Stimulated activated CD8-positive, alpha-beta memory T cell treated with anti-CD3 and anti-CD28 coated beads, Interleukin-2, amount 100 ng/mL, for 1 hour (primary cell): ENCODE results near the gene PAQR5.
"Not testable (repeated sequence)": the region's sequence is repeated elsewhere in the genome, so short reads cannot be mapped to it uniquely, and the experiment has no call there.

Source experiments
- DNase-seq, 2 donors: peaks; one replicate each; pipeline ENCODE4 v3.0.0-alpha.2; 2020; ENCODE audit warnings: low read depth in 2 of 2

The PAQR5 gene, protein sequence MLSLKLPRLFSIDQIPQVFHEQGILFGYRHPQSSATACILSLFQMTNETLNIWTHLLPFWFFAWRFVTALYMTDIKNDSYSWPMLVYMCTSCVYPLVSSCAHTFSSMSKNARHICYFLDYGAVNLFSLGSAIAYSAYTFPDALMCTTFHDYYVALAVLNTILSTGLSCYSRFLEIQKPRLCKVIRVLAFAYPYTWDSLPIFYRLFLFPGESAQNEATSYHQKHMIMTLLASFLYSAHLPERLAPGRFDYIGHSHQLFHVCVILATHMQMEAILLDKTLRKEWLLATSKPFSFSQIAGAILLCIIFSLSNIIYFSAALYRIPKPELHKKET

DNA sequence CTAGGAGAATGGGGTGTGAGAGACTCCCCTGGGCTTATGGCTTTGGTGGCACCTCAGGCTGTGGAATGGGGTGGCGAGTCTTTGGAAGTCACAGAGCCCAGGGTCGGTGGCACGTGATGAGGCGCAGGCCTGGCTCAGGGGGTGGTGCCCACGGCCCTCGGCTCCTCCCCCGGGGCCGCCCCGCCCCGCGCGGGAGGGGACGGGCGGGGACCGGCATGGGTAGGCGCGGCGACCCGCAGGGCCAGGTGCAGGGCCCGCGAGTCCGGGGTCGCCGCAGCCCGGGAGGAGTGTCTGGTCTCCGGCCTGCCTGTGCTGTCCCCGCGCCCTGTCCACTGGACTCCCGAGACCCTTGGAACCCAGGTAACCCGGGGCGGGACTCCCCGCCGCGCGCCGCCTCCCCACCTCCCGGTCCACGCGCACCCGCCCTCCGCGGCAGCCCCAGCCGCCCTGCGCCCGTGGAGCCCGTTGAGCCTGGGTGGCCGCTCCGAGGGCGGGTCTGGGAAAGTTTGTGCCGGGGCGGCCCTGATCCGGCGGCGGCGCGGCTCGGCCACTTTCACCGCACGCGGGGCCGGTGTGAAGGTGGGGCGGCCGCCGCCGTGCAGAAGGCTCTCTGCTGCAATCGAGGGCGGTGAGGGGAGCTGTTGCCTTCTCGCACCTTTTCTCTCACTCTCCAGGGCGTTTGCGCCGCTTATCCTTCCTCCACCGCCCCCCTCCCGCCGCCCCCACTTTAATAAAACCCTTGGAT is at the start of gene PAQR5:
PAQR5 (plus strand) TSS at position 216 of the 745 bp plus-strand sequence. CDS start 61,169 bp downstream, outside the sequence.
- DNase-seq = no peak

DNA sequence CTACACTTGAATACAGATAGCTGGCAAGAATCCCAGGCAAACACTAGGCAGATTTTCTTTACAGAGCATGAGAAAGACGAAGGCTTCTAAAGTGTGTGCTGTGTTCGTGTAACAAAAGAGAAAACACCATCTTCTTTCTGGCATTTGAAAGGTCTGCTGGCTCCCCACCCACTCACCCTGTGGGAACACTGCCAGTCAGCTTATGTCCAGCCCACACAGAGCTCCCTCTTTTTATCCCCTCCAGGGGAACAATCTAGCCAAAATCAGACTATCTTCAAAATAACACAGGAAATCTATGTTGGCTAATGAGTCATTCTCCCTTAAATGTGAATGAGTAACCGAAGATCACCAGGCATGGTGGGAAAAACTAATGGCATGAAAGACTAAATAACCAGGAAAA is 45.6 kb upstream of the PAQR5 start:
- no peak for DNase-seq

DNA sequence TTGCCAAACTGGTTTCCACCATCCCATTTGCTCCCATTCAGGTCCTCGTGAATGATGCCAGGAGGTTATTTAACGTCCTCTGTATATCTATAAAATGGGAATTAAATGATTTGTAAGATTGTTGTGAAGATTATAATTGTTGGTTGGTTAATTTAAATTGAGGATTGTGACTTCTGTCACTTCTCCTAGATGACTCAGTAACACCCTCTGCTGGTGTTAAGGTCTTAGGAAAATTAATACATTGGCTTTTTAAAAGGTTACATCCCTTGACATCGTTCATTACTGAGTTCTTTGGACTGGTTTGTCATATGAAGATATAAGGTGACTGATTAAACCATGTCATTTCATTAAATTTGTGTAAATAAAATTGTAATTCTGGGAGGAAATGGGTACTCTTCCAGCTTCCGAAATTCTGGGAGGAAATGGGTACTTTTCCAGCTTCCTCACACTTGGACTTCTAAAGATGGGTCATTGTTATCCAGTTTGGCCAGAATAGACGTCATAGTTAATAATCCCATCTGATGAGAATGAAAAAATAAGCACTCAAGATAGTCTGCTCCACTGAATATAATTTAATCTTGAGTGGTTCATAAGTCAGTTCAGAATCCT is 33.3 kb upstream of the PAQR5 start:
- no peak for DNase-seq

DNA sequence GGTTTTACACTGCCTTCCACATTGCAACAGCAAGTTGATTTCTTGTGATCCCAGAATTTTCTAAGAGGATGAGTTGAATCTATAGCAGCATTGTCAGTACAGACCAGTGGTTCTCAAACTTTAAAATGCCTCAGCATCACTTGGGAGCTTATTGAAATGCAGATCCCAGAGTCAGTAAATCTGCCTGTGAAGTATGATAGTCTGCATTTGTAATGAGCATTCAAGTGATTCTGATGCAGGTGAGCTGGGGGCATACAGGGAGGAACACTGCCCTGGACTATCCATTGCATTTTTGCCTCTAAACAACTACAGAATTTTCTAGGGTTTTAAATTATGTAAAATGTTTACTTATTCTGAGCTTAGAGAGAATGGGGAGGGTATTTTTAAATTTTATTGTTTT is 27.5 kb upstream of the PAQR5 start:
- no peak for DNase-seq

DNA sequence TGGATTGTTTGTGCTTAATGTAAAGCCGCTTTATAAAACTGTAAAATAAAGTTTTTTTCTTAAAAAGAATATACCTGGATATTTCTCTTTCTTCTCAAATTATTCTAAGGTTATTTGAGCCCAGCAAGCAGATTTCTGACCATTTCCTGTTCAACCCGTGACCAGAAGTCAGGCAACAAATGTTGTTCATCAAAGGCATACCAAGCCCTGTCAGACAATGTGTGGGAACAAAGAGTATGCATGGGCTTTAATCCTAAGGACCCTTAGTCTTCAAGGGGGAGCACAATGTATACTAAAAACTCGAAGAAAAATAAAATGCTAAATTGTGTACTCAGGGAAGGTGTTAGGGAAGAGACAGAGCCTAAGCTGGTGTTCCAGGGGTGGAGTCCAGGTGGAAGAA is 26.6 kb upstream of the PAQR5 start:
- no peak for DNase-seq

DNA sequence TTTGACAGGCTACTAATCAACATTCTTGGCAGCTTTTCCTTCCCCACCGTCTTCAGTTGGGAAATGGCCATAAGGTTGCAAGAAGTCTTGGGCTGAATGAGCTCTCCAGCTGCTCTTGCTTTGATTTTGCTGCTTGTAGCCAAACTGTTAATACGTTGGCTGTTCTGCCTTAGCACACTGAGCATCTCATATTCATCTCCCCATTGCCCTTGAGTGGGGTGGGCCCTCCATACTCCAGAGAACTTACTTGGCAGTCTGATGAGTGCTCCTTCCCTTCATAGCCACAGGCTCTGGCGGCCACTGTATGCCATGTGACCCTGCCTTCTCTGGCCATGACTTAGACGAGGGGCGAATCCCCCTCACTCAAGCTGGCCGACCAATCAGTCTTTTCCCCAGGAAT is 25.8 kb upstream of the PAQR5 start:
- no peak for DNase-seq

DNA sequence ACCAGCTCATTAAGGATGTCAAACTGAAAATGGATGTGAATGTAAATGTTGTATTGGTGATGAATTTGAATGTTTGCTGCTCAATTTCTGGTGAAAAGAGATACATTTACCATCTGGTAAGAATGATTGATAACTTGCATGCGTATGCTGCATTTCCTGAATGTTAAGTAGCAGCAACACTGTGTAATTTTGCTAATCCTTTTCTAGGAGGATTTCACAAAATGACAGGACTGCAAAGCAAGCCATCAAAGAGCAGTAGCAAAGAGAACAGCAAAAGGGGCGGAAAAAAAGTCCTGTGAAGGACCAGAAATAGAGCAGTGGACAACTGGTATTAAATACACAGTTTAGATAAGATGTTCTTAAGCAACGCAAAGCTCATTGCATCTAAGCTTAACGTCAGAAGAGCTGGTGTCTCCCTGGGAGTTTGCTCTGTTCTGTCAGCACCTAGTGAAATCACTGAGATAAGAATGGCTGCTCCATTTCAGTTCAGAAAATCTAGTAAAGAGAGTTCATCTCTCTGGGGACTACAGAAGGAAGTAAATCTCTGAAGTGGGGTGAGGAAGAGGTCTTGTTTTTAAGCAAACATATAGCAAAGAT is 23.5 kb upstream of the PAQR5 start:
- DNase-seq = no peak

DNA sequence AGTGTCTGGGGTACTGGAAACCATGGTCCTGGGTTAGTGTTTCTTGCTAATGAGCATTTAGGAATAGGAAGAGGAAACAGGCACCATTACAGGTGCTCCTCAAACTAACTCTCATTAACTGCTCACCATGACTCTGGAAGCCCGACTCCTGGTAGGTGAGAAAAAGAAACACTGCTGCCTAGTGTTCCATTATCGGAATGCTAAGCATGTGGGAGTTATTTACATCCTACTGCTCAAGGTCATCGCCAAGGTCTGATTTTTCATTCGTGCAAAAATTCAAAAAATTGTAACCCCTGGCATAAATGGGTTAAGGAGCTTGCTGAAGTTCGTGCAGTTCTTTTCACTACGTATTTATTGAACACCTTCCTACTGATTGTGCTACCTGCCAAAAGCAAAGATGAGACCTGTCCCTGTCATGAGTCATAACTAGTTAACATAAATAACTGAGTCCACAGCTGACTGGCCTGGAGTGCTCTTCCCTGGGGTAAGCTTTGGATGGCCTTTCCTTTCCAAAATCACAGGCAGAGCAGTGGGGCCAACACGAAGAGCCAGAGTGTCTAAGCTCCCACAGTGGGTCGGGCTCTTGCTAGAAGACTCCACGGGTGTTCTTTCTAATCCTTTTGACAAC is 22.7 kb upstream of the PAQR5 start:
- DNase-seq = no peak

DNA sequence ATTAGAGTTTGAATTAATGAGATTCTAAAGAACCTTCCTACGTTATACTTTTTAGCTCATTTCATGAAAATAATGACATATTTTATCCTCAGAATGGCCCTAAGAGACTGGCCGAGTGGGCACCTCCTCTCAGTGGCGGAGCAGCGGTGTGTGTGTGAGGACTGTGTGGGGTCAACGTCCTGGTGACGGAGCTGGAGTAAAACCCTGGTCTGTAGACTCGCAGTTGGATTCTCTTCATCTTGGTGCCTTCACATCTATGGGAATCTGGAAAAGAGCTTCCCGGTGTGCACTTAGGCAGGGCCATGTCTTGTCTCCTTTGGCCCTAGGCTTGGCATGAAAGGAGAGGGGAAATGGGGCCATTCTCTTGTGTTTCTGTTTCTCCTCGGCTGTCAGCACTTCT is 21.4 kb upstream of the PAQR5 start:
- DNase-seq = no peak

DNA sequence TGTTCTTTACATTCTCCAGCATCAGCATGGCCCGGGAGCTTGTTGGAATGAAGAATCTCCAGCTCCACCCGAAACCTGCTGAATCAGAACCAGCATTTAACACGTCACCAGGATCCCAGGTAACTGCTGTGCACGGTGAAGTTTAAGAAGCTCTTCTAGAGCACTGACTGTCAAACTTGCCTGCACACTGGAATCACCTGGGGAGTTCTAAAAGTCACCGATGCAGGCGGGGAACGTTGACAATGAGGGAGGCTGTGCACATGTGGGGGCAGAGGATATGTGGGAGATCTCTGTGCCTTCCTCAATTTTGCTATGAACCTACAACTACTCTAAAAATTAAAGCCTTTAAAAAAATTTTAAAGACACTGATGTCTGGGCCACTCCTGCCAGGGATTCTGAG is 19.1 kb upstream of the PAQR5 start:
- no peak for DNase-seq

DNA sequence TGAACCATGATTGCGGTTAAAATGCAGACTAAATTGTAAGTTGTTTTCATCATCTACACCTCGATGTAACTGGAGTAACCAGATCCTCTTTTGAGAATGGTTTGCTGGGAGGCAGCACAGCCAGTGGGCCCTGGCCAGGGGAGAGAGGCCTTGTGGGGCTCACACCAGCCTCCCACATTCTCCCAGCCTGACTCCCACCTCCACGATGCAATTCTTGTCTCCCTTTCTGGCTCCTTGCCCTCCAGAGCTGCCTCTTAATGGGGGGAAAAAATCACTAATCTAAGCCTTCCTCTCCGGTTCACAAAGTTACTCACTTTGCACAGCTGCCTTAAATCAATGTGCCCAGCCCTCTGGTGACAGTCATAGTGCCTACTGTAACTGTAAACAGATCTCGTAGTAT is 17.9 kb upstream of the PAQR5 start:
- DNase-seq = no peak

DNA sequence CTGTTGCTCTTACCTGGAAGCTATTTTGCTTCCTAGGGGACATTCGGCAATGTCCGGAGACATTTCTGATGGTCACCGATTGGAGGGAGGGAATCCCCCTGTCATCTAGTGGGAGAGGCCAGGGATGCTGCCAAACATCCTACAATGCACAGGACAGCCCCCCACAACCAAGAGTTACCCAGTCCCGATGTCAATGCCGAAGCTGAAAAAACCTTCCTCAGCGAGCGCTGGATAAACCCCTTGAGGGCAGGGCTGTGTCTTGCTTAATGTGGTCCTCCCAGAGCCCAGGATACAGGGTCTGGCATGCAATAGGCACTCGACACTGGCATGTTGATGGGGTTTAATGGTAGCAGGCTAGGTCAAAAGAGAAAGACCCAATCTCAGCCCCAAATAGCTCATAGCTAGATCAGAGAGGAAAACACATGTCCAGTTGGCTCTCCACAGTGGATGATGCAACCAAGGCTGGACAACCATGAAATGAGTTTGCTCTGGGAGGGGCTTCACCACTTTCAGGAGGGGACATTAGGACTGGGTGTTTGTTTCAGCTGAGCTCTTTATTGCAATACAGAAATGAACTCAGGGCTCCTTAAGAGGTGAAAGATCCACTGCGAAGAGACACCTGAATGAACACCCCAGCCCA is 16.5 kb upstream of the PAQR5 start:
- no peak for DNase-seq

DNA sequence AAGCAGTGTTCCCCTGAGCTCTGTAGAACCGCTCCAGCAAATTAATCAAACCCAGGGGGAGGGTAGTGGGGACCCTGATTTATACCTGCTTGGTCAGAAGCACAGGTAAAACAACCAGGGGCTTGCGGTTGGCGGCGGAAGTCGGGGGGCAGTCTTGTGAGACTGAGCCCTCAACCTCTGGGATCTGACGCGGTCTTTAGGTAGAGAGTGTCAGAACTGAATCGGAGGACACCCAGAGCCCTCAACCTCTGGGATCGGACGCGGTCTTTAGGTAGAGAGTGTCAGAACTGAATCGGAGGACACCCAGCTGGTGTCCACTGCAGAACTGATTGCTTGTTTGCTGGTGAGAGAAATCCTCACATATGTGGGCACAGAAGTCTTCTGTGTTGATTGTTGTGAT is 12.9 kb upstream of the PAQR5 start:
- no peak for DNase-seq

DNA sequence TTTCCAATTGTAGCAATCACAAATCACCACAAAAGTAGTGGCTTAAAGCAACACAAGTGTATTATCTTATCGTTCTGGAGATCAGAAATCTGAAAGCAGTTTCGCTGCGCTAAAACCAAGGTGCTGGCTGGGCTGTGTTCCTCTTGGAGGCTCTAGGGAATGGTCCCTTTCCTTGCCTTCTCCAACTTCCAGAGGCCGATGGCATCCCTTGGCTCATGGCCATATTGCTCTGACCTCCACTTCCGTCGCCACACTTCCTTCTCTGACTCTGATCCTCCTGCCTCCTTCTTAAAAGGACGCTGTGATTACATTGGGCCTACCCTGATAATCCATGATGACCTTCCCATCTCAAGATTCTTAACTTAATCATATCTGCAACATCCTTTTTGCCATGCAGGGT is 10.7 kb upstream of the PAQR5 start:
- no peak for DNase-seq

DNA sequence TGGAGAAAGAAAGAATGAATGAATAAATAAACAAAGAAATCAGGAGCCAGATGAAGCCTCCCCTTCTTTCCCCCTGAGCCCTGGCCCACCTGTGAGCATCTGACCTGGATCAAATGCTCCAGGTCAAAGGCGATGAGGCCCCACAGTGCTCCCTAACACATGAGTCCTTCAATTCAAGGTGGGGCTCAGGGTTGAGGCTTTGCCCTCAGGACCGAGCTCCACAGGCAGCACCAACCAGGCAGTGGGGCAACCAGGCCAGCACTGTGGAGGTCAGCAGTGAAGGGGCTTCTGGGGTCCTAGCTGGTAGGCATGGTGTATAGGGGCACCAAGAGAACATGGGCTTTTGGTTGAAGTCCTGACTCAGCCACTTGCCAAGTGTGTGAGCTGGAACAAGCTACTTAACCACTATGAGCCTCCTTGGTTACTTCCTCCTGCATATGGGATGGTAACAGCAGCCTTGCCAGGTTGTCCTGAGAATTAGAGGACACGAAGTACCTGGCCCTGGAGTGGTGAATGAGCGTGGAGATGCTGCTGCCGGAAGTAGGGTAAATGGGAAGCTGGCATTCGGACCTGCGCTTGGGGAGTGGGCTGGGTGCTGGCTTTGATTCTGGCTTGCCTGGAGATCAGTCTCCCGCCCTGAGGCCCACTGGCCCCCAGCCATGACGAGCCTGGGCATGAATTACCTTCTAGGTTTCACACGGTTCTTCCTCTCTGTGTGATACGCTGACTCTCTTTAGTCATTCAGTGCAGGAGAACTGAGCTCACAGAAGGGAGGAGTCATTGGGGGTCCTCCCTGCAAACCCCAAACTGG is 10.0 kb upstream of the PAQR5 start:
- no peak for DNase-seq

DNA sequence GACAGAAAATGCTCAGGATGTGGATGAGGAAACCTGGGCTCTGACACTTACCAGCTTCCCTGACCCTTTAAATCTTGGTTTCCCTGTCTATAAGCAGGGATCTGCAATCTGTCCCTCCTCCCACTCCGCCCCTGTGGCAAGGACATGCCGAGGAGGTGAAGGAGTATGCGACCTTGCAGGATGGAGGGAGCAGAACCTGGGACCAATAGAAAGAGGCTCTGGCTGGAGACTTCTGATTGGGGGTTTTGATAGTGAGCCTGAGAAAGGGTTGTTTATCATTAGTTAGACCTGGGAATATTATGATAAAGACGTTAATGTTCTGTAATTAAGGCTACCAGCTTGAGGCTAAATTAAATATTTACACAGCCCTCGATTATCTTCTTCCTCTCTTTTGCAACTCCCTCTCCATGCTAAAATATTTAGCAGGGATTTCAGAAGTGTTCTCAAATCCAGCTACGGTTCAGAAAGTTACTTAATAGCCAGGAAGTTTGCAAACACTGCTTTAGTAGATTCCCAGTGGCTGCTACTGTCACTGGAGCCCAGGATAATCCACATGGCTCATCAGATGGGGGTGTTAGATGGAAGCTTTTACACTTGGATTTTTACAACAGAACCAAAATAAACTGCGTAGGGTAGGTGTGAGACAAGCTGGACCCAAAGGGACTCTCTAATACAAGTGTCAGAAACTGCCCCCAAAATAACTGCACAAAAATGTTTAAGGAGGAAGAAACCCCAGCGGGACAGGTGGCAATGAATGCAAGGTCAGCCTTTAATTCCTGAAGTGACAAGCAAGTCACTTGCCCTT is 9.2 kb upstream of the PAQR5 start:
- no peak for DNase-seq

DNA sequence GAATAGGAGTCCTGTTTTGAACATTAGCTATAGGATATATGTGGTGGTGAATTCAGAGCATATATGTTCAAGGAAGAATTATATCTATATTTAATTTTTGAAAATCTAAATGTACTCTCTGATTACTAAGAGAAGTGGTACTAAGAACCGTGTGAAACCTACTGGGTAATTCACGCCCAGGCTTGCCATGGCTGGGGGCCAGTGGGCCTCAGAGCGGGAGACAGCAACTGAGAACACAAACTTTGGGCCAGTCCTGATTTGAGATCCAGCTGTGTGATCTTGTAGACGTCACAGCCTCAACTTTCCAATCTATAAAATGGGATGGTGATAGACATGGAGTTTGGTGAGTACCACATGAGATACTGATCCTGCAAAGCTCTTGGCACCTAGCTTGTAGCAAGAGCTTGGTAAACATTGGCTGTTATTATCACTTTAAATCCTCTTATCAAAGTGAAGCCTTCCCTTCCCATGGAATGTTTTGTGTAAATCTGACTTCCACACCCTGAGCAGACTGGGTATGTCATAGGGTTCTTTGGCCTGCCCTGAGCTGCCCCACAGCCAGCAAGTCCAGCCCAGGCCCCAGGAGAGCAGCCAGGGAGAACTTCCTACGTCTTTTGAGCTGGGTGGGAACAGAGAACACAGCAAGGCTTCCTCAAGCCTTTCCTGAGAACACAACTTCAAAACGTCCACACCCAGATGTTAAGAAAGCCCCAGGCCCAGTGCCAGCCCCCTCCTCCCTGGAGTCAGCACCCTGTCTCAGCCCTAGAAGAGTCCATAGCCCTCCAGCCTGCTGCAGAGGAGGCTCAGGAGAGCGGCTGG is 8.2 kb upstream of the PAQR5 start:
- no peak for DNase-seq

DNA sequence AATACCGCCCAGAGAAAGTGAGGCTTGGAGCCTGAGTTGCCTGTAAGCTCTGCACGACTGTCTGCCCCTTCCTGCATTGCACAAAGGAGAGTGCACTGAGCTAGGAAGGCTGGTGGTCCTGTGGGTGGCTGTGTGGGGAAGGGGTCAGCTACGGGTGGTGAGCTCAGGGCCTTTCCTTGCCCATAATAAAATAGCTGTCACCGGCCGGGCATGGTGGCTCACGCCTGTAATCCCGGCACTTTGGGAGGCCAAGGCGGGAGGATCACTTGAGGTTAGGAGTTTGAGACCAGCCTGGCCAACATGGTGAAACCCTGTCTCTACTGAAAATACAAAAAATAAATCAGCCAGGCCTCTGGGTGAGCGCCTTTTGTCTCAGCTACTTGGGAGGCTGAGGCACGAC is 7.1 kb upstream of the PAQR5 start:
- not testable (repeated sequence) for DNase-seq

DNA sequence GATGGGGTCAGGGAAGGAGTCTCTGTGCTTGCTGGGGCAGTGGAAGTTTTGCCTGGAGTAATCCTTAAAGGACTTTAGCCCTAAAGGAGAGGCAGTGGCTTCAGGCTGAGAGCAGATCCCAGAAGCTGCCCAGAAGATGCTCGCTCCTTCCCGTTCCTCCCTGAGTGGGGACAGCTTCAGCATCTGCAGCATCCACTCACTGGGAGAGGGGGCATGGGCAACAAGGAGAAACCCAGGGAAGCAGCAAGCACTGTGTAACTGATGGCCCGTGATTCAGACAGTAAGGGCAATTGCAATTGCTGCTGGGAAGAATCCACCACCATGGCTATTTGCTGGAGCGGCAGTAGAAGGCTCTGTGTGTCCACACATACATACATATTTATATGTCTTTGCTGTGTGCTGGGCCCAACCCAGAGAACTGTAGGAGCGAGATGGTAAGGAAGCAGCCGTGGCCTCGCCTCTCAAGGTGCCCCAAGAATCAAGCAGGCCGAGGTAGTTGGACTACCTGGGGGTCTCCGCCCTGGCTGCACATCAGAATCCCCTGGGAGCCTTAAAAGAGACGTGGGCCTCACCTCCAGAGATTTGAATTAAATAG is 5.8 kb upstream of the PAQR5 start:
- no peak for DNase-seq
